Globus pallidus (tissue), 1 donor: Measurements from ENCODE around the gene ADM5.
"Not testable (repeated sequence)": the region's sequence is repeated elsewhere in the genome, so short reads cannot be mapped to it uniquely, and the experiment has no call there.

Source experiments
- DNase-seq: peaks from one replicate; pipeline ENCODE4 v3.0.0-alpha.2; 2015; ENCODE audit warnings: low spot score

Gene ADM5

DNA sequence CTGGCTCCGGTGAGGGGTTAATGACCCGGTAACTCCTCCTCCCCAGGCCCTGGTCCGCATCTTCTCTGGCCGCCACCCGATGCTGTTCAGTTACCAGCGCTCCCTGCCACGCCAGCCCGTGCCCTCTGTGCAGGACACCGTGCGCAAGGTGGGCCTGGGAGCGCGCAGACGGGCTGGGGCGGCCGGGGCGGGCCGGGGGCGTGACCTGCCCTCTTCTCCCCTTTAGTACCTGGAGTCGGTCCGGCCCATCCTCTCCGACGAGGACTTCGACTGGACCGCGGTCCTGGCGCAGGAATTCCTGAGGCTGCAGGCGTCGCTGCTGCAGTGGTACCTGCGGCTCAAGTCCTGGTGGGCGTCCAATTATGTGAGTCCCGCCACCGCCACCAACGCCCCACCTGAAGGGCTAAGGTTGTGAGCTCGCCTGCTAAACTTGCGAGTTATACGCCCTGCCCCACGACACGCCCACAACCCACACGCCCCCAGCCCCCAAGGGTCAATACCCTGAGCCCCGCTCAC lies 11.9 kb downstream of the ADM5 start:
- no peak for DNase-seq

- DNase-seq: no peak
Observed at GRCh38 chr19:49704888-49705642, 15.7 kb downstream of the ADM5 start.

- no peak for DNase-seq
Observed at GRCh38 chr19:49705919-49706318, 16.5 kb downstream of the ADM5 start.

GRCh38 chr19:49710372-49710951 lies 21.1 kb downstream of the ADM5 start:
- no peak for DNase-seq

DNA sequence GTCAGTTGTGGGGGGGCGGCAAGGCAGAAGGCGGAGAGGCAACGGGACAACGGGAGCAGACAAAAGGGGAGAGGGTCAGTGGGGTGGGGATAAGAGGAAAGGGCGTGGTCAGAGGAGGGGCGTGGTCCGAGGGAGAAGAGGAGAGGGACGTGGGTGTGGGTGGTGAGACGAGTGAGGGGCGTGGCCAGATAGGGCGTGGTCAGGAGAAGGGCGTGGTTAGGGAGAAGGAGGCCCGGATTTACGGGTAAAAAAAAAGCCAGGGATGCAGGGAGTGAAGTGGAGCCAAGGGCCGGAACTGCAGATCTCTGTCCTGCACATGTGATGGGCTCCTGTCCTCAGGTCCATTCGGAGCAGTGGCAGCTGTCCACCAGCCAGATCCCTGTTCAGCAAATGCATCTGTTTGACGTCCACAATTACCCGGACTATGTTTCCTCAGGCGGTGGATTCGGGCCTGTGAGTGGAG lies 23.0 kb downstream of the ADM5 start:
- DNase-seq: no peak

- no peak for DNase-seq
Observed at GRCh38 chr19:49713236-49713845, 23.9 kb downstream of the ADM5 start.

GRCh38 chr19:49716154-49716553 lies 26.8 kb downstream of the ADM5 start:
- DNase-seq: no peak

GRCh38 chr19:49718511-49718910 lies 29.1 kb downstream of the ADM5 start:
- no peak for DNase-seq

DNA sequence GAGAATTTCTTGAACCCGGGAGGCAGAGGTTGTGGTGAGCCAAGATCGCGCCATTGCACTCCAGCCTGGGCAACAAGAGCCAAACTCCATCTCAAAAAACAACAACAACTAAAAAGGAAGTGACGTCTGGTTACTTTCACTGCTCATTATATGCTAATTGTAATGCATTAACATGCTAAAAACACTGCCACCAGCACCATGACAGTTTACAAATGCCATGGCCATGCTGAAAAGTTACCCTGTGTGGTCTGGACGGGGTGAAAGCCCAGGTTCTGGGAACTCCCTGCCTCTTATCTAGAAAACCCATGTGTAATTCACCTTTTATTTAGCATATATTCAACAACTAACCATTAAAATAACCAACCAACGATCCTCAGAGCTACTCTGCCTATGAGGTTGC lies 29.6 kb downstream of the ADM5 start:
- no peak for DNase-seq

DNA sequence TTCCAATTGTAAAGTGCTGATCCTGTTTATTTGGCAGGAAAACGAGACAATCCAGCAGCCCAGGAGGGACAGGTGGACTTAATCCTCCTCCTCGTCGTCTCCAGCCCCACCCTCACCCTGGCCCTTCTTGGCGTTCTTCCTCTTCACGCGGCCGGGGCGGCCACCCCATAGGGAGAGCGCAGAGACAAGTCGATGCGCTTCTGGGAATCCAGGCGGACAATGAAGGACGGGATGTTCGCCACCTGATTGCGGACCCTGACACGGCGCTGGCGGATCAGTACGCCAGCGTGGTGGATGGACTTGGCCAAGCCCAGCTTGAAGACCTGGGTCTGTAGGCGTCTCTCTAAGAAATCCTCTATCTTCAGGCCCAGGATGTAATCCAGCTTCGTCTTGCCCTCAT lies 30.0 kb downstream of the ADM5 start:
- not testable (repeated sequence) for DNase-seq

DNA sequence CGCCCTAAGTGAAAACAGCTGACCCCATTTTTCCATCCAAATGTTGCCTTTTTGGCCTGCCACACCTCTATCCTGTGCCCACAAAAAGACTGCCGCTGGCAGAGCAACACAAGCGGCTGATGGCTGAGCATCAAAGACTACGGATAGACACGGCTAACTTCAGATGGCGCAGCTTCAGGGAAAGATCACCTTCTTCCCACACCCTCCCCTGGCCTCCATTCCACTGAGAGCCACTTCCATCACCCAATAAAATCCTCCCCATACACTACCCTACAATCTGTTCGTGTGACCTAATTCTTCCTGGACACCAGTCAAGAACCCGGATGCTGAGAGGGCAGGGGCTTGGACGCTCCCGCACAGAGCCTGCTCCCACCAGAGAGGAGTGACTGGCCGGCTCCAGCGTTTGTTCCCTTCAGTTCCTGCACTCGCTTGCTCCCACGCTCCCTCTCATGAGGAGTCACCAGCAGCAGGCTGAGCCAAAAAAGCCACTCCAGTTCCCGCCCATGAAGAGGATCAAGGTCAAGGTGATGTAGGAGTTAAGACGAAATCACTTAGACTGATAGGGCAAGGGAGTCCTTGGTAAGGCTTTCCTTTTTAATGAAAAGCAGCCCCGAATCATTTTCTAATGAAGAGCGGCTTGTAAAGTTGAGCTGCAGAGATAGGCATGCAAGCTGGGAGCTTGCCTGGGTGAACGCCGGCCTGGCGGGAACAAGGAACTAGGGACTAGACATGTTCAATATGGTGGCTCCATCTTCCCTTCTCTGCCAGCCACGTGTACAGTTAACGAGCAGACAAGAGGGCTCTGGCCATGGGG lies 38.0 kb downstream of the ADM5 start:
- no peak for DNase-seq

DNA sequence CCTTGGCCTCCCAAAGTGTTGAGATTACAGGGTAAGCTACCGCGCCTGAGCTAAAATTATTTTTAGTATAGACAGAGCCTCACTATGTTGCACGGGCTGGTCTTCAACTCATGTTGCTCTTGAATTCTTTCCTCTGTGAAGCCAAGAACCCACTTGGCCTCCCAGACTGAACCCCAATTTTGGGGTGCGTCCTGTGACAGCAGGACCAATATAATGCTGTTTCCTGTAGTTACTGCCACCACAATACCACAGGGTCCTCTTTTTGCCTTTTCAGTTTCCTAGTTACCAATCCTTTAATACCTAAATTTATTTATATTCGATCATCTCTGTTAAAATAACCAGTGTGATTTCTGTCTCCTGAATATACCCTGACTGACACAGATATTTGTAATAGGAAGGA lies 40.8 kb downstream of the ADM5 start:
- DNase-seq: no peak

DNA sequence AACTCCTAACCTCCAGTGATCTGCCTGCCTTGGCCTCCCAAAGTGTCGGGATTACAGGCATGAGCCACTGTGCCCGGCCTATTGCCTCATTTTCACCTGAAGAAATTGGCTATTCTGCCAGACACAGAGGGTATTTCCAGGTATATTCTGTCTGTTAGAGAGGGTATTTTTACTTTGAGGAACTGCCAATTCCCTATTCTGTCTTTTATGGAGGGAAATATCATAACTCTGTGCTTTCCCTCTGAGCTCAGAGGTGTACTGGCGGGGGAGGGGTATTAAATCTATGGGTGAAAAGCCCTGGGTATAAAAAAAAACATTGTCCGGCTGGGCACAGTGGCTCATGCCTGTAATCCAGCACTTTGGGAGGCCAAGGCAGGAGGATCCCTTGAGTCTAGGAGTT lies 48.9 kb downstream of the ADM5 start:
- no peak for DNase-seq

- no peak for DNase-seq
Observed at GRCh38 chr19:49739098-49739497, 49.7 kb downstream of the ADM5 start.

- no peak for DNase-seq
Observed at GRCh38 chr19:49739933-49740332, 50.5 kb downstream of the ADM5 start.
